Measurements from ENCODE around the gene CNTN1.

GRCh38 chr12:40854604-40855003, 162.4 kb downstream of the CNTN1 start:
- TF ChIP-seq POLR2AphosphoS5 (IDR thresholded peaks at IDR 0.05; ENCODE audit: low read depth, low read length), result no peak
- TF ChIP-seq CTBP2 (IDR thresholded peaks at IDR 0.05; ENCODE audit: borderline replicate concordance, insufficient read depth, insufficient read length, low read length), result no peak
- no peak for TF ChIP-seq EZH2 (IDR thresholded peaks at IDR 0.05; ENCODE audit: low read depth, low read length, severe bottlenecking)
- TF ChIP-seq ATF3 (IDR thresholded peaks at IDR 0.05; ENCODE audit: insufficient read depth, low read depth, low read length), result no peak
- TF ChIP-seq CHD1 (IDR thresholded peaks at IDR 0.05; ENCODE audit: low read depth, low read length), result no peak
- TF ChIP-seq CBX5 (IDR thresholded peaks at IDR 0.05; ENCODE audit: low read depth, low read length), result no peak
- no peak for TF ChIP-seq FOSL1 (IDR thresholded peaks at IDR 0.05; ENCODE audit: insufficient read depth, low read depth, low read length)
- no peak for TF ChIP-seq MAX (IDR thresholded peaks at IDR 0.05)
- TF ChIP-seq CTCF (IDR thresholded peaks at IDR 0.05; ENCODE audit: control extremely low read depth in 1 of 3, insufficient read depth in 1 of 3, low read depth in 1 of 3, low read length in 3 of 3), result no peak

Measured in H1 (cell line).